Thyroid gland (tissue), 4 donors: Measurements from ENCODE around the gene CEACAM18. TPM values are rescaled to one million over a fixed set of nuclear protein-coding genes. Genes with fewer than 3 reads are reported as not detected.

Source experiments
- DNase-seq, 2 donors: peaks; one replicate each; pipeline ENCODE4 v3.0.0-alpha.2; 2019
- H3K27ac ChIP-seq, 3 donors: fragments of 200-600 bp; sonication (generic); 1 replicate in 2 of 3; 2 replicates in 1 of 3; pipeline ENCODE4 v1.5.1; 2016 to 2019; ENCODE audit warnings: mild to moderate bottlenecking in 1 of 3, moderate library complexity in 1 of 3
- H3K27me3 ChIP-seq: fragments of 200-600 bp; sonication (generic); one replicate; pipeline ENCODE4 v1.5.1; 2019
- H3K36me3 ChIP-seq, 2 donors: fragments of 200-600 bp; sonication (generic); one replicate each; pipeline ENCODE4 v1.5.1; 2016 to 2019
- H3K4me1 ChIP-seq, 2 donors: fragments of 200-600 bp; sonication (generic); one replicate each; pipeline ENCODE4 v1.5.1; 2017 to 2019
- H3K4me3 ChIP-seq, 3 donors: fragments of 200-600 bp; sonication (generic); replicated peaks in 1 of 3; 1 replicate in 2 of 3; 2 replicates in 1 of 3; pipeline ENCODE4 v1.5.1; 2016; ENCODE audit warnings: mild to moderate bottlenecking in 1 of 3
- H3K9me3 ChIP-seq: fragments of 200-600 bp; sonication (generic); one replicate; pipeline ENCODE4 v1.5.1; 2017
- POLR2A ChIP-seq, 2 donors: fragments of 450-650 bp; IDR thresholded peaks; one replicate each; pipeline ENCODE4 v1.6.1; 2017; ENCODE audit warnings: antibody characterized with exemption in 2 of 2, mild to moderate bottlenecking in 2 of 2, moderate library complexity in 1 of 2
- WGBS, 2 donors: methylation state at CpG; one replicate each; pipeline ENCODE4 v1.1.5; 2017; 5-methylcytosine and 5-hydroxymethylcytosine counted together
- intact Hi-C: fragments of 100-400 bp; cut with DNase I; formaldehyde crosslinking; loops from one replicate; pipeline ENCODE4 v1.15.1; 2023
- total RNA-seq, 4 donors: library from RNA; depleted of rRNA; stranded (reverse); fragments of >200 nt; gene quantifications; one replicate each; pipeline ENCODE4 v1.2.3, GENCODE V29; 2016
- TF ChIP-seq, protein P1 (sequence below), 6 experiments: fragments of 200-600 bp in 3 of 6; fragments of 450-650 bp in 3 of 6; sonication (generic) in 3 of 6; IDR thresholded peaks; one replicate each; pipeline ENCODE4 v1.5.1; 2016 to 2019; ENCODE audit warnings: antibody characterized with exemption in 6 of 6, mild to moderate bottlenecking in 2 of 6, inconsistent platforms in 1 of 6, moderate library complexity in 1 of 6

The CEACAM18 gene
- total RNA-seq, 4 donors from 2014 or later: not detected

DNA sequence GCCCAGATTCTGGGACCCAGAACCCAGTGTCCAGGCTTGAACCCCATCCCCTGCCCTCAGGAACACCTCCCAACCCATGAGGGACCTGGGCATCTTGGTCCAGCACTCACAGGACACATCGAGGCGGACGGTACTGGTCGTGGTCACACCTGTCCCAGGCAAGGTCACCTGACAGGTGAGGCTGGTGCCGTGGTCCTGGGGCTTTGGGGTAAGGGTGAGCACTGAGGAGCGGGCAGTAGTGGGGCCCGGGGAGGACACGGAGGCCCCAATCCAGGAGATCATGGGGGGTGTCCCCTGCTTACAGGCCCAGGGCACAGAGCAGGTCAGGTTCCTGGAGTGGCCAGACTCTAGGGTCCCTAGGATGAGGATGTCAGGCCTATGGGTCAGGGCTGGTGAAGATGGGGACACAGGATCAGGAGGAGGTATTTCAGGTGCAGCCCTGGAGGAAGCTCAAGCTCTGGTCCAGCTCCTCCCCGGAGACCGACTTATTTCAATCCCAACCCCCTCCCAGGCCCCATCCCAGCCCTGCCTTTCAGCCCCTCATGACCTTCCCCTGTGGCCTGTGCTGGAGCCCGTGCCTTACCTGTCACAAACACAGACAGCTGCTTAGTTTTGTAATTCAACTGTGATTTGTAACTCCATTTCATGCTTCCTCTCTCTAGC, 20.9 kb upstream of the CEACAM18 start:
- DNase-seq: no peak
- H3K9me3 ChIP-seq: no peaks in the 10 kb centered on the region
- WGBS, 2 donors: 79 to 85% methylated on average over 9 to 11 of the region's 11 CpGs
- no peak overlapping the region for H3K27ac ChIP-seq
- intact Hi-C loops: no loop called here
- H3K4me3 ChIP-seq: no peak overlapping the region
- TF ChIP-seq, protein P1, sequence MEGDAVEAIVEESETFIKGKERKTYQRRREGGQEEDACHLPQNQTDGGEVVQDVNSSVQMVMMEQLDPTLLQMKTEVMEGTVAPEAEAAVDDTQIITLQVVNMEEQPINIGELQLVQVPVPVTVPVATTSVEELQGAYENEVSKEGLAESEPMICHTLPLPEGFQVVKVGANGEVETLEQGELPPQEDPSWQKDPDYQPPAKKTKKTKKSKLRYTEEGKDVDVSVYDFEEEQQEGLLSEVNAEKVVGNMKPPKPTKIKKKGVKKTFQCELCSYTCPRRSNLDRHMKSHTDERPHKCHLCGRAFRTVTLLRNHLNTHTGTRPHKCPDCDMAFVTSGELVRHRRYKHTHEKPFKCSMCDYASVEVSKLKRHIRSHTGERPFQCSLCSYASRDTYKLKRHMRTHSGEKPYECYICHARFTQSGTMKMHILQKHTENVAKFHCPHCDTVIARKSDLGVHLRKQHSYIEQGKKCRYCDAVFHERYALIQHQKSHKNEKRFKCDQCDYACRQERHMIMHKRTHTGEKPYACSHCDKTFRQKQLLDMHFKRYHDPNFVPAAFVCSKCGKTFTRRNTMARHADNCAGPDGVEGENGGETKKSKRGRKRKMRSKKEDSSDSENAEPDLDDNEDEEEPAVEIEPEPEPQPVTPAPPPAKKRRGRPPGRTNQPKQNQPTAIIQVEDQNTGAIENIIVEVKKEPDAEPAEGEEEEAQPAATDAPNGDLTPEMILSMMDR (IDR thresholded peaks at IDR 0.05): no peak
- TF ChIP-seq POLR2A (IDR thresholded peaks at IDR 0.05): no peak
- no peaks in the 10 kb centered on the region for H3K36me3 ChIP-seq
- no peaks in the 10 kb centered on the region for H3K4me1 ChIP-seq
- H3K27me3 ChIP-seq: no peaks in the 10 kb centered on the region

DNA sequence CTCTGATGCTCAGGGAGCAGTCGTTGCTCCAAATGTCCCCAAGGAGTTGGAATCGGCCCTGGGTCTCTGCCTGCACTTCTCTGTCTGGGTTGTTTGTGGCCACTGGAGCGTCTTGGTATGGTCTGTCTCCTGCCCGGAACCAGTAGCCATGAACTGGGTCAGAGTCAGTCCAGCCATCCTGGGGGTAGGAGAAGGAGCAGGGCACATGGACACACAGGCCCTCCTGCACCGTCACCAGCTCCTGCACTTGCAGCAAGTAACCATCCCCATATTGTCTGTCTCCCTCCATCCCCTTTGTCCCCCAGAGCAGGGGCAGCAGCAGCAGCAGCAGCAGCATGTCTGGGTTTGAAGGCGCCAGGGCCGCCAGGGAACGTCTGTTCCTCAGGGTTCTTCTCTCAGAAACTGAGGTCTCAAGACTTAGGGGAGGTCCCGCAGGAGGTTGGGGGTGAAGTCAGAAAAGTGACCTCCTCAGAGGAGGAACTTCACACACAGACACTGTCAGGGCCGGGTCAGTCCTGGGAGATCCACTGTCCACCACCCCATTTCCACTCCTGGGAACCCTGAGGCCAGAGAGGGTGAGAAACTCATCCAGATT, 20.2 kb upstream of the CEACAM18 start, which contains the start of gene SIGLEC8:
Gene SIGLEC8, minus strand, starts transcription at position 404 of the 595 bp plus-strand sequence. Its CDS starts 67 bp downstream, at position 337.
- WGBS, 2 donors: 56 to 75% methylated on average over 7 to 9 of the region's 10 CpGs
- Histone ChIP-seq H3K27me3 (no peaks in the 10 kb centered on the region), H3K4me3 (no peak within 1 kb of the TSS), H3K36me3 (no peaks in the 10 kb centered on the region), H3K9me3 (no peaks in the 10 kb centered on the region), H3K4me1 (no peaks in the 10 kb centered on the region), H3K27ac (no peak within 1 kb of the TSS)
- no peak for DNase-seq
- TF ChIP-seq, protein P1 (IDR thresholded peaks at IDR 0.05): no peak
- TF ChIP-seq POLR2A (IDR thresholded peaks at IDR 0.05): no peak
- intact Hi-C loops: no loop called here

DNA sequence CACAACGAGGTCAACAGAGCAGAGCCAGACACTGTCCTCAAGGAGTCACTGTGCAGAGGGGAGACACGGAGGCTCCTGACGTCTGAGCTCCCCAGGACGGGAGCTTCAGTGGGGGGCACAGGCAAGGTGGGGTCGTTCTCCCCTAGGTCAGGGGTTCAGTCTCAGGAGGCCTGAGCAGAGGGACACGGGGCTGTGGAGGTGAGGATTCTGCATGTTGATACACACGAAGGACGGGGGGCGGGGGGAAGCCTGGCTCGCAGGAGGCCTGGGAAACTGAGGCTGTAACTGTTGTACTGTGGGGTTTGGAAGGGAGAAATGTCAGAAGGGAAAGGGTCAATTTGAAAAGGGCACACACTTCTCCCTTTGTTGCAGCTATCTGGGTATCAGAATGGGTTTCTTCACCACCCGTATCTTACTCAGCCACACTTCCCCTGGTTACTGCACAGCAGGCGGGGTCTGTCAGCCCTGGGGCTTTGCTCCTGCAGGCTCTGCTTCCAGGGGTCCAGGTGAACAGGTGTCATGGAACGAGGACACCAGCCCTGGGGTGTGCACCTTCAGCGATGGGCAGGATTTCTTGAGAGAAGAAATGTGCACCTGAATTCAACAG, 19.3 kb upstream of the CEACAM18 start:
- no peak for DNase-seq
- H3K4me1 ChIP-seq: no peaks in the 10 kb centered on the region
- intact Hi-C loops: no loop called here
- no peaks in the 10 kb centered on the region for H3K27me3 ChIP-seq
- H3K36me3 ChIP-seq: no peaks in the 10 kb centered on the region
- H3K9me3 ChIP-seq: no peaks in the 10 kb centered on the region
- no peak overlapping the region for H3K4me3 ChIP-seq
- no peak for TF ChIP-seq POLR2A (IDR thresholded peaks at IDR 0.05)
- TF ChIP-seq, protein P1 (IDR thresholded peaks at IDR 0.05): no peak
- H3K27ac ChIP-seq: no peak overlapping the region
- WGBS, 2 donors: 64 to 74% methylated on average over 10 to 14 of the region's 14 CpGs

DNA sequence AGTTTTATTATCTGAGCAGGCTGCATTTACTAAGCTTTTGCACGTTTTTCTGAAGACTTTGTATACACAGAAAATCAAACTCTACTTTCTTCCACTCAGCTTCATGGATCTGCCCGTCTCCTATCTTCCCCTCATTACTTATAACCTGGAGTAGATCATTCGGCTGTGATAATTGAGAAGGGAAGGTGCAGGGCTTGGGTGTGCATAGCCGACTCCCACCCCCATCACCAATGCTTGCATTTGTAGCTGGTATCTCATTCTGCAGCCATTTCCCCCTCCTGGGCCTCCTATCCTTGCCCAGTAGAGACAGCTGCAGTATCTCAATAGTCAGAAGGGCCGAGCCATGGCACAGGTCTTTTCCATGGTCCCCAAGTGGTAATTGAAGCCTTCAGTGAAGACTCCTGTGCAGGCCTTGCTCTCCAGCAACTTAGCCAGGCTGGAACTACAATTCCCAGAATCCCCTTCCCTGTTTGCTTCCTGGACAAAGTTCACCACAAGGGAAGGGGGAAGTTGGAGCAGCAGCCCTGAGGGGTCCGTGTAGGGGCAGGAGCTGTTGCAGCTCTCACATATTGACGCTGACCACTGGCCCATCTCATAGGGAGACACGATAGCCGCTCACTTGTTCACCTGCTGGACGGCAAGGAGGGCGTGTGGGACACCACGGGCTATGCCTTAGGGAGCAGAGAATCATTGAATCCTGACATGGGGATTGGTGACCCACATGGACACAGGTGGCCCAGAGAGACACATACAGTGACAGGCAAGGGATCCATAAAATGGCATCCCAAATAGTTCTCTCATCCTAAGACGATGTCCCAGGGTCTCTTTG, 18.0 kb upstream of the CEACAM18 start:
- no peak for DNase-seq
- intact Hi-C loops: no loop called here
- Histone ChIP-seq H3K27ac (no peak overlapping the region), H3K4me1 (no peaks in the 10 kb centered on the region), H3K36me3 (no peaks in the 10 kb centered on the region), H3K27me3 (no peaks in the 10 kb centered on the region), H3K9me3 (no peaks in the 10 kb centered on the region), H3K4me3 (no peak overlapping the region)
- 60 to 62% methylated on average over 8 to 13 of the region's 13 CpGs for WGBS, 2 donors
- TF ChIP-seq, protein P1 (IDR thresholded peaks at IDR 0.05): no peak
- TF ChIP-seq POLR2A (IDR thresholded peaks at IDR 0.05): no peak
